GM19455 (cell line): ENCODE measurements around the gene SIRPB2.
"Not testable (repeated sequence)": the region's sequence is repeated elsewhere in the genome, so short reads cannot be mapped to it uniquely, and the experiment has no call there.

Experiments
- ATAC-seq: cut with Tn5 transposase; IDR thresholded peaks from one replicate; pipeline ENCODE4 v1.9.1; 2021; ENCODE audit not compliant: unreplicated experiment

SIRPB2 gene

DNA sequence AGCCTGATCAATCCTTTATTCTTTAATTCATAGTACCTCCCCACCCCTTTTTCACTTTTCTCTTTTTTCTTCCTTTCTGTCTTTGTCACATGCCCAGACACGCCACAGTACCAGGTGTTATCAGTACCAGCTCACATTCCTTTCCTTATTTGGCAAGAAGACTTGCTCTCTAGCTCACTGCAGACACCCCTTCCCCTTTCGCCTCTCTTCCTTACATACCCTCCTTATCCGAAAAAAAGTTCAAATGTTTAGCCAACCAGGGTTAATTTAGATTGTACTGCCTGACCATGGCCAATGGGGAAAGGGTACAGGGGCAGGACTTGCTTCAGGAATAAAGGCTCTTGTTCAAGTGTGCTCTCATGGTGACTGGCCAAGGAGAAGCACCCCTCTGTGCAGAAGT lies 9.3 kb upstream of the SIRPB2 start:
- ATAC-seq: no peak

GRCh38 chr20:1499528-1500420 lies 8.6 kb upstream of the SIRPB2 start:
- no peak for ATAC-seq

GRCh38 chr20:1497371-1497770 lies 6.2 kb upstream of the SIRPB2 start:
- ATAC-seq: not testable (repeated sequence)

DNA sequence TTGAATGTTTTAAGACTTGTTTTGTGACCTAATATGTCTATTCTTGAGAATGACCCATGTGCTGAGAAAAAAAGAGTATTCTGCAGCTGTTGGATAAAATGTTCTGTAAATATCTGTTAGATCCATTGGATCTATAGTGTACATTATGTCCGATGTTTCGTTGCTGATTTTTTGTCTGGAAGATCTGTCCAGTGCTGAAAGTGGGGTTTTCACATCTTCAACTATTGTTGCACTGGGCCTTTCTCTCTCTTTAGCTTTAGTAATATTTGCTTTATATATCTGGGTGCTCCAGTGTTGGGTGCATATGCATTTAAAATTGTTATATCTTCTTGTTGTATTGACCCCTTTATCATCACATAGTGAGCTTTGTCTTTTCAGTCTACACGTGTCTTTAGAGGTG lies 5.7 kb upstream of the SIRPB2 start:
- no peak for ATAC-seq

DNA sequence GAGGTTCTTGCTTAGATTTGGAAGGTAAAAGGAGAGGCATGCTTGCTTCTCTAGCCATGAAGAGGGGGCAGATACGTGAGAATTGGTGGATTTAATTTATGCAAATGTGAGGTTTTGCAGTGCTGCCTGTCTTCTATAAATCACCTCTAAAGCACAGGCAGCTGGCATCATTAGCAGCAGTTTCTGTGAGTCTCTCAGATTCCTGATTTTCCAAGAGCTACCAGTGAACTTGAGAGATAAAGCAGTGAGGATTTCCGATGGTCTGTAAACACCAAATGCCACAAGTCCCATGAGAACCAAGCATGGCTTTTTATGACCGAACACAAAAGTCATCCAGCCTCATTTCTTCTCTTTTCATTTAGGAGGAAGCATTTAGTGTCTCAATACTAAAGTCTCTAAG lies 3.2 kb upstream of the SIRPB2 start:
- ATAC-seq: no peak

GRCh38 chr20:1493536-1493935 lies 2.3 kb upstream of the SIRPB2 start:
- no peak for ATAC-seq

- ATAC-seq: no peak
Observed at GRCh38 chr20:1491860-1492642, 831 bp upstream of the SIRPB2 start.

DNA sequence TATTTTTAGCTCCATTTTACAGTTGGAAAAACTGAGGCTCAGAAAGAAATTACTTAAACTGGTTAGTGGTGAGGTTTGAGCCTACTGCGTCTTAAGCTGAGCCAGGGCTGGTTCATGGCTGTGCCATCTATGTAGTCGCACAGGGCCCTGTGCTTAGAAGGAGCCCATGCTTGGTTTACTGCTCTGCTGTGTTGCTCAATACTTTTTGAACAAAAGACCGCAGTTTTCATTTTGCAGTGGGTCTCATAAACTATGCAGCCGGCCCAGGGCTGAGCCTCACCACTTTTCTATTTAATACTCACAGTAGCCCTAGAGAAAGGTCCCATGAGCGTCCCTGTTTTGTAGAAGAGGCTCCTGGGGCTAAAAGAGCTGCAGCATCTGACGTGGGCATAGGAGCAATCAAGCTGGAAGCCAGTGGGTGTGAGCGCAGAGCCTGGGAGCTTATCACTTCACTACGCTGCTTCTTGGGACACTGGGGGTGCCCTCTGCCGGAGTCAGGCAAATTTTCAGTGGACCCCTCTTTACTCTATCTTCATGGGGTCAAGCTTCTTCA lies 501 bp downstream of the SIRPB2 start:
- no peak for ATAC-seq

- no peak for ATAC-seq
Observed at GRCh38 chr20:1489764-1490436, 1.3 kb downstream of the SIRPB2 start.

GRCh38 chr20:1489325-1489724 lies 1.9 kb downstream of the SIRPB2 start:
- no peak for ATAC-seq

GRCh38 chr20:1486566-1486965 lies 4.7 kb downstream of the SIRPB2 start:
- no peak for ATAC-seq

DNA sequence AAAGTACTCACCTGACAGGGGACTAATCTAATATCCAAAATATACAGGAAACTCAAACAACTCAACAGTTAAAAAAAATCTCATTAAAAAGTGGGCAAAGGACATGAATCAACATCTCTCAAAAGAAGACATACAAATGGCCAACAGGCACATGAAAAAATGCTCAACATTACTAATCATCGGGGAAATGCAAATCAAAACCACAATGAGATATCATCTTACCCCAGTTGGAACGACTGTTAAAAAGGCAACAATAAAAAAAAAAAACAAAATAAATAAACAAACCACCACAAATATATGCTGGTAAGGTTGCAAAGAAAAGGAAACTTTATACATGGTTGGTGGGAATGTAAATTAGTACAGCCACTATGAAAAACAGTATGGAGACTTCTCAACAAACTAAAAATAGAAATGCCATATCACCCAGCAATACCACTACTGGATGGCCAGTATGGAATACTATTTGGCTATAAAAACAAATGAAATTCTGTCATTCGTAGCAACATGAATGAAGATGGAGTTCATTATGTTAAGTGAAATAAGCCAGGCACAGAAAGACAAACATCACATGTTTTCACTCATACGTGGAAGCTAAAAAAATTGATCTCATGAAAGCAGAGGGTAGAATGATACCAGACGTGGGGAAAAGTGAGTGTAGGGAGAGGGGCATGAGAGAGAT lies 6.6 kb downstream of the SIRPB2 start:
- no peak for ATAC-seq

GRCh38 chr20:1479831-1480595 lies 11.2 kb downstream of the SIRPB2 start:
- ATAC-seq: no peak

DNA sequence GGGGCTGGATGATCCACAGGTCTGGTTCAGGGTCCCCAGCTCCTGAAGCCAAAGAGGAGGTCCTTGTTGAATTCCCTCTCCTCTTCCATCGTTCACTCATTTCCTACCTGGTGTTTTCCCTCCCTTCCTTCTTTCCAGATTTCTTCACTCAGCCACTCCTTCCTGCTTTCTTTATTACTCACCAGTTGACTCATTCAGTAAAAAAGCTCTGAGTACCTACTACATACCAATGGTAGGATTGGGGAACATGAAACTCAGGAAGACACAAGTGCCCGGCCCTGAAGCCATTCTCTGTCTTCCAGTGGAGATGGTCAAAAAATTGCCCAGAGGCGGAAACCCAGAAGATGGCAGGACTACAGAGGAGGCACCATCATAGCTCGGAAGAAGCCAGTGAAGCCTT lies 12.7 kb downstream of the SIRPB2 start:
- ATAC-seq: no peak

DNA sequence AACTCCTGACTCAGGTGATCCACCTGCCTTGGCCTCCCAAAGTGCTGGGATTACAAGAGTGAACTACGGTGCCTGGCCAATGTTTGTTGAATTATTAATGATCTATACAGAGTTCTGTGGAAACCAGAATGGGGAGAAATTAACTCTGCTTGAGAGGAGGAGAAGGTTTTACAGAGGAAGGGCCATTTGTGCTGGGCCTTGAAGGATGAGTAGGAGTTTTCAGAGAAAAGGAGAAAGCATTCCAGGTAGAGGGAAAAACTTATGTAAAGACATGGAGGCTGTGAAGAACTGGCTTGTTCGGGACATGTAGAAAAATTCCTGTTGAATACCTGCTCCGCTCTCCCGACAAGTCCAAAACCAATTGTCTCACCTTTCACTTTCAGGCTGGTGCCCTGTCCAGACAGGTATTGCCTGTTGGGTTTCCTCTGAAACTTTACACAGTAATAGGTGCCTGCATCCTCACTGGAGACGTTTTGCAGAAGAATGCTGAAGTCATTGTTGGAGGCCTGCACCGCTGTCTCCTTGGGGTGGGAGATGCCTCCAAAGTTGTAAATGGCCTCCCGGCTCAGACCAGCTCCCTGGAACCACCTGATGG lies 13.2 kb downstream of the SIRPB2 start:
- no peak for ATAC-seq

GRCh38 chr20:1474817-1475603 lies 16.2 kb downstream of the SIRPB2 start:
- no peak for ATAC-seq

- no peak for ATAC-seq
Observed at GRCh38 chr20:1474325-1474724, 16.9 kb downstream of the SIRPB2 start.

GRCh38 chr20:1473246-1474220 lies 17.7 kb downstream of the SIRPB2 start:
- no peak for ATAC-seq
